WTC11 (cell line): ENCODE data around the gene PRKG2. TPM values are rescaled to one million over a fixed set of nuclear protein-coding genes. Genes with fewer than 3 reads are reported as not detected.

Experiments
- ATAC-seq: fragments of 200-7000 bp; cut with Tn5 transposase; 2 replicates; pipeline ENCODE4 v1.10.0; 2021; ENCODE audit warnings: mild to moderate bottlenecking, moderate library complexity
- CTCF ChIA-PET: fragments of 300-600 bp; sonication (Branson Sonifier 250); formaldehyde crosslinking; loops from one replicate; lab custom pipeline; 2021; ENCODE audit warnings: antibody characterized with exemption; lab: Charles Lee
- POLR2A ChIA-PET: fragments of 350-600 bp; sonication (Branson Sonifier 250); formaldehyde crosslinking; loops from one replicate; lab custom pipeline; 2021; ENCODE audit warnings: antibody characterized with exemption; lab: Charles Lee
- DNase-seq: peaks from one replicate; pipeline ENCODE4 v3.0.0; 2021; ENCODE audit warnings: low spot score
- H3K27ac Mint-ChIP-seq: 2 replicates; pipeline ENCODE4 v1.8.0; 2021; ENCODE audit warnings: mixed read lengths
- H3K27me3 Mint-ChIP-seq: 2 replicates; pipeline ENCODE4 v1.8.0; 2021; ENCODE audit warnings: low read depth, mild to moderate bottlenecking, moderate library complexity, mixed read lengths
- H3K36me3 Mint-ChIP-seq: 2 replicates; pipeline ENCODE4 v1.8.0; 2021; ENCODE audit warnings: mixed read lengths
- H3K4me1 Mint-ChIP-seq: 2 replicates; pipeline ENCODE4 v1.8.0; 2022; ENCODE audit warnings: mixed read lengths
- H3K4me3 Mint-ChIP-seq: 2 replicates; pipeline ENCODE4 v1.8.0; 2021; ENCODE audit warnings: mild to moderate bottlenecking, moderate library complexity, mixed read lengths
- H3K9me3 Mint-ChIP-seq: 2 replicates; pipeline ENCODE4 v1.8.0; 2021; ENCODE audit warnings: mixed read lengths
- CREB1 ChIP-seq: sonication (generic); formaldehyde crosslinking; IDR thresholded peaks from 2 replicates; pipeline ENCODE4 v1.8.0; 2023; ENCODE audit warnings: mild to moderate bottlenecking, missing genetic modification reagents
- ELF4 ChIP-seq: sonication (generic); formaldehyde crosslinking; IDR thresholded peaks from 2 replicates; pipeline ENCODE4 v1.8.1; 2022; ENCODE audit warnings: low read depth, mild to moderate bottlenecking, moderate library complexity, missing genetic modification reagents
- ETV6 ChIP-seq: sonication (generic); formaldehyde crosslinking; IDR thresholded peaks from 2 replicates; pipeline ENCODE4 v1.8.1; 2022; ENCODE audit warnings: mild to moderate bottlenecking, missing genetic modification reagents
- FOXK1 ChIP-seq: sonication (generic); formaldehyde crosslinking; IDR thresholded peaks from 2 replicates; pipeline ENCODE4 v1.8.0; 2022; ENCODE audit warnings: mild to moderate bottlenecking, moderate library complexity, missing genetic modification reagents
- IRF2 ChIP-seq: sonication (generic); formaldehyde crosslinking; IDR thresholded peaks from 2 replicates; pipeline ENCODE4 v1.8.0; 2022; ENCODE audit warnings: low read depth, missing genetic modification reagents, borderline replicate concordance
- MXD4 ChIP-seq: fragments of 250-450 bp; sonication (Bioruptor Pico); IDR thresholded peaks from 2 replicates; pipeline ENCODE4 v1.8.0; 2021; ENCODE audit warnings: mild to moderate bottlenecking, moderate library complexity, borderline replicate concordance
- NFATC4 ChIP-seq: fragments of 250-450 bp; sonication (Bioruptor Pico); IDR thresholded peaks from 2 replicates; pipeline ENCODE4 v1.9.0; 2021; ENCODE audit warnings: mild to moderate bottlenecking
- NR3C1 ChIP-seq: sonication (generic); formaldehyde crosslinking; conservative IDR thresholded peaks from 2 replicates; pipeline ENCODE4 v1.8.1; 2023; ENCODE audit warnings: low read depth, mild to moderate bottlenecking, missing genetic modification reagents
- PRRX2 ChIP-seq: fragments of 250-450 bp; sonication (Bioruptor Pico); IDR thresholded peaks from 2 replicates; pipeline ENCODE4 v1.8.0; 2021; ENCODE audit warnings: mild to moderate bottlenecking
- RELA ChIP-seq: sonication (generic); formaldehyde crosslinking; IDR thresholded peaks from 2 replicates; pipeline ENCODE4 v1.8.1; 2022; ENCODE audit warnings: missing genetic modification reagents, mild to moderate bottlenecking, borderline replicate concordance
- SMAD4 ChIP-seq: sonication (generic); formaldehyde crosslinking; IDR thresholded peaks from 2 replicates; pipeline ENCODE4 v1.8.0; 2022; ENCODE audit warnings: mild to moderate bottlenecking, missing genetic modification reagents
- ZNF121 ChIP-seq: sonication (generic); formaldehyde crosslinking; IDR thresholded peaks from 2 replicates; pipeline ENCODE4 v1.8.0; 2023; ENCODE audit warnings: missing genetic modification reagents
- ZNF317 ChIP-seq: sonication (generic); formaldehyde crosslinking; IDR thresholded peaks from 2 replicates; pipeline ENCODE4 v1.8.1; 2023; ENCODE audit warnings: low read depth, mild to moderate bottlenecking, moderate library complexity, missing genetic modification reagents, borderline replicate concordance
- total RNA-seq: library from RNA; stranded (reverse); gene quantifications from 3 replicates; pipeline ENCODE4 v1.2.3, GENCODE V29; 2021
- TF ChIP-seq, protein P1 (sequence below): fragments of 250-450 bp; sonication (Bioruptor Pico); IDR thresholded peaks from 2 replicates; pipeline ENCODE4 v2.1.2; 2022; ENCODE audit warnings: mild to moderate bottlenecking, moderate library complexity
- TF ChIP-seq, protein P2 (sequence below): fragments of 250-450 bp; sonication (Bioruptor Pico); IDR thresholded peaks from 2 replicates; pipeline ENCODE4 v1.9.0; 2021; ENCODE audit warnings: moderate library complexity, mild to moderate bottlenecking, inconsistent platforms, borderline replicate concordance
- TF ChIP-seq, protein P3 (sequence below): sonication (generic); formaldehyde crosslinking; IDR thresholded peaks from 2 replicates; pipeline ENCODE4 v1.8.1; 2022; ENCODE audit warnings: mild to moderate bottlenecking, missing genetic modification reagents, moderate library complexity, borderline replicate concordance
- TF ChIP-seq, protein P4 (sequence below): sonication (generic); formaldehyde crosslinking; IDR thresholded peaks from 2 replicates; pipeline ENCODE4 v1.8.0; 2022; ENCODE audit warnings: mild to moderate bottlenecking, missing genetic modification reagents
- TF ChIP-seq, protein P5 (sequence below): sonication (generic); formaldehyde crosslinking; IDR thresholded peaks from 2 replicates; pipeline ENCODE4 v1.8.1; 2022; ENCODE audit warnings: mild to moderate bottlenecking, moderate library complexity, missing genetic modification reagents
- TF ChIP-seq, protein P6 (sequence below): fragments of 250-450 bp; sonication (Bioruptor Pico); conservative IDR thresholded peaks from 2 replicates; pipeline ENCODE4 v1.9.0; 2021; ENCODE audit warnings: mild to moderate bottlenecking
- TF ChIP-seq, protein P7 (sequence below): sonication (generic); formaldehyde crosslinking; IDR thresholded peaks from 2 replicates; pipeline ENCODE4 v1.8.0; 2022; ENCODE audit warnings: mild to moderate bottlenecking, missing genetic modification reagents
- TF ChIP-seq, protein P8 (sequence below): fragments of 250-450 bp; sonication (Bioruptor Pico); IDR thresholded peaks from 2 replicates; pipeline ENCODE4 v1.9.0; 2021; ENCODE audit warnings: mild to moderate bottlenecking

PRKG2 gene
- total RNA-seq, 1 experiment from 2014 or later = 2.7 TPM

DNA sequence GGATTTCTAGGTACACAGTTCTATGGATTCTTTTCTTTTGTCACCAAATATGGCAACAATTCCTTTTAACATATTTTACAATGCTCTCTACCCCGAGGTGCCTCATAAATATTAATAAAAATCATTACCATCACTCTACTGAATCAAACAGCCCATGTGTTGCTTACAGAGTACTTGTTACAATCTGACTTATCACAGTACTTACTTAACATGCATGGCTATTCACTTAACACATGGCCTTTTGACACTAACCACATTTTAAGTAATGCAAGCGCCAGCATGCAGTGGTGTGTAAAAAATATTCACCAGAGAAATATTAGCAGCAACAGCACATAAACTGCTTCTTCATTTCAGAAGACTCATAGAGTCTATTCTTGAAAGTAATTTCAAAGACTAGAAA, 119.6 kb downstream of the PRKG2 start (continued):
- TF ChIP-seq, protein P1, sequence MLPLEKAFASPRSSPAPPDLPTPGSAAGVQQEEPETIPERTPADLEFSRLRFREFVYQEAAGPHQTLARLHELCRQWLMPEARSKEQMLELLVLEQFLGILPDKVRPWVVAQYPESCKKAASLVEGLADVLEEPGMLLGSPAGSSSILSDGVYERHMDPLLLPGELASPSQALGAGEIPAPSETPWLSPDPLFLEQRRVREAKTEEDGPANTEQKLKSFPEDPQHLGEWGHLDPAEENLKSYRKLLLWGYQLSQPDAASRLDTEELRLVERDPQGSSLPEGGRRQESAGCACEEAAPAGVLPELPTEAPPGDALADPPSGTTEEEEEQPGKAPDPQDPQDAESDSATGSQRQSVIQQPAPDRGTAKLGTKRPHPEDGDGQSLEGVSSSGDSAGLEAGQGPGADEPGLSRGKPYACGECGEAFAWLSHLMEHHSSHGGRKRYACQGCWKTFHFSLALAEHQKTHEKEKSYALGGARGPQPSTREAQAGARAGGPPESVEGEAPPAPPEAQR (CRISPR knock-in tag) = no peak
- TF ChIP-seq, protein P2, sequence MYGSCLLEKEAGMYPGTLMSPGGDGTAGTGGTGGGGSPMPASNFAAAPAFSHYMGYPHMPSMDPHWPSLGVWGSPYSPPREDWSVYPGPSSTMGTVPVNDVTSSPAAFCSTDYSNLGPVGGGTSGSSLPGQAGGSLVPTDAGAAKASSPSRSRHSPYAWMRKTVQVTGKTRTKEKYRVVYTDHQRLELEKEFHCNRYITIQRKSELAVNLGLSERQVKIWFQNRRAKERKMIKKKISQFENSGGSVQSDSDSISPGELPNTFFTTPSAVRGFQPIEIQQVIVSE (CRISPR knock-in tag) = no peak
- TF ChIP-seq RELA = no peak

DNA sequence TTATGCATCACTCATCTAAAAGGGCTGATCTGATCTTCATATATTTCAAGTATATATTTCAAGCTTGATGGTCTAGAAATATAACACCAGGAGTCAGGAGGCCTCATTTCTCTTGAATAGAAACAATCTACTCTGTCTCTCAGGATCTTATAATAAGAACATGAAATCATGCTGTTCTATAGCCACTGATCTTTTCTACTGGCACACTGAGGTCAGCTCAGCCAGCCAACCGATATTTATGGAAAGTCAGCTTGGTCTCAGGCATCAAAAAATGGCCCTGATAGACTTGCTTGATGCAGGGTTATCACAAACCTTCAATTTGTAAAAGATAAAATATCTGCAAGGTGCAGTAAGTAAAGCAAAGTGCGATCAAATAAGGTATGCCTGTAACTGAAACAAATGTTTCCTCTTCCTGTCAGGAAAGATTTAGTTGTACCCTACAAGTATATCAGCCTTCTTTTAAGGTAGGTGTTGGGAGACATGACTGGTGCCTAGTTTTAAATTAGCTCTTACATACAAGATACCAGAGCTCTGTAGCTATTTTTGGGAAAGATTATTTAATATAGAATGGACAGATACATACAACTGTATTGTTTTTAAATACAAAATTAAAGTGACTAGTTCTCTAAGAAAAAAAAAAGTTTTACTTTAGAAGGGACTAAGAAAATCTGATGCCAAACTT, 121.2 kb downstream of the PRKG2 start:
- Mint-ChIP-seq H3K4me1 (no peaks in the 10 kb centered on the region), H3K36me3 (no peaks in the 10 kb centered on the region), H3K27me3 (no peaks in the 10 kb centered on the region), H3K9me3 (no peaks in the 10 kb centered on the region), H3K4me3 (no peak overlapping the region), H3K27ac (no peak overlapping the region)
- ChIA-PET POLR2A (no interaction called here), CTCF (no interaction called here)
- ATAC-seq (no peak), DNase-seq (no peak)
- TF ChIP-seq PRRX2 (CRISPR knock-in tag) = no peak

DNA sequence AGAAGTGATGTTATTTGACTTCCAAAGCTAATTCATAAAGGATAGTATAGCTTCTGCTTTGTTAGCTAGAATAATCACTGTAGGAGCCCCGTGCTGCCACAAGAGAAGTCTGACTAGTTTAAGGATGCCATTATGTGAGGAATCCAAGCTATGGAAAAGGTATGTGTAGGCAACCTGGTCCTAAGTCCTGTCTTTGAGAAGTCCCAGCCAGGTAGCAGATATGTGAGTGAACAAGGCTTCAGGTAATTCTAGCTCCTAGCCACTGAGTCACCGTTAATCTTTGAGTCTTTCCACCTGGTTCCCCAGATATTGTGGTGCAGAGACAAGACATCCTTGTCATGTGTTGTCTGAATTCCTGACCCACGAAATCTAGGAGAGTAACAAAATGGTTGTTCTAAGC, 129.0 kb downstream of the PRKG2 start:
- H3K27me3 Mint-ChIP-seq = no peaks in the 10 kb centered on the region
- no peak overlapping the region for H3K27ac Mint-ChIP-seq
- no peak for TF ChIP-seq FOXK1 (CRISPR knock-in tag)
- TF ChIP-seq, protein P3, sequence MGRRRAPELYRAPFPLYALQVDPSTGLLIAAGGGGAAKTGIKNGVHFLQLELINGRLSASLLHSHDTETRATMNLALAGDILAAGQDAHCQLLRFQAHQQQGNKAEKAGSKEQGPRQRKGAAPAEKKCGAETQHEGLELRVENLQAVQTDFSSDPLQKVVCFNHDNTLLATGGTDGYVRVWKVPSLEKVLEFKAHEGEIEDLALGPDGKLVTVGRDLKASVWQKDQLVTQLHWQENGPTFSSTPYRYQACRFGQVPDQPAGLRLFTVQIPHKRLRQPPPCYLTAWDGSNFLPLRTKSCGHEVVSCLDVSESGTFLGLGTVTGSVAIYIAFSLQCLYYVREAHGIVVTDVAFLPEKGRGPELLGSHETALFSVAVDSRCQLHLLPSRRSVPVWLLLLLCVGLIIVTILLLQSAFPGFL (CRISPR knock-in tag) = no peak
- no peak for TF ChIP-seq IRF2 (CRISPR knock-in tag)
- TF ChIP-seq NFATC4 (CRISPR knock-in tag) = no peak
- TF ChIP-seq, protein P4, sequence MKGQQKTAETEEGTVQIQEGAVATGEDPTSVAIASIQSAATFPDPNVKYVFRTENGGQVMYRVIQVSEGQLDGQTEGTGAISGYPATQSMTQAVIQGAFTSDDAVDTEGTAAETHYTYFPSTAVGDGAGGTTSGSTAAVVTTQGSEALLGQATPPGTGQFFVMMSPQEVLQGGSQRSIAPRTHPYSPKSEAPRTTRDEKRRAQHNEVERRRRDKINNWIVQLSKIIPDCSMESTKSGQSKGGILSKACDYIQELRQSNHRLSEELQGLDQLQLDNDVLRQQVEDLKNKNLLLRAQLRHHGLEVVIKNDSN (CRISPR knock-in tag) = no peak
- TF ChIP-seq ETV6 = no peak
- ChIA-PET POLR2A (no interaction called here), CTCF (no interaction called here)
- DNase-seq = no peak
- peaks cover 19% of the 10 kb centered on the region for H3K9me3 Mint-ChIP-seq
- H3K36me3 Mint-ChIP-seq = peaks cover 13% of the 10 kb centered on the region
- H3K4me3 Mint-ChIP-seq = no peak overlapping the region
- H3K4me1 Mint-ChIP-seq = no peaks in the 10 kb centered on the region
- ATAC-seq = no peak

DNA sequence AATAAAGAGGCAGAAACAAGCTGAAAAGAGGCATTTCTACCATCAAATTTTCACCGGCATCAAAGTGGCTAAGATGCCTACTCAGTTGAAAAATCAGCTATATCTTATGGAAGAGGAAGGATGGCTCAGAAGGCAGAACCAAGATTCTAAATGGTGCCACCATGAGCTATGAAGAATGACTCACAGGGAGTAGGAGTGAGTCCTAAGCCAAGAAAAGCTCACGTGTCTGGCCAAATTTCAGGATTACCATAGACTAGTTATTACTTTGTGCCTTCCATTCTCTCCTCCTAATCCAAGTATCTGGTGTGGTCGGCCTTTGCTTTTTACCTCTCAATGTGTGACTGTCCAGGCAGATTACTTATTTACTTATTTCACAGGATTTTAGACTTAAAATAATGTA, 129.7 kb downstream of the PRKG2 start:
- DNase-seq (no peak), ATAC-seq (no peak)
- Mint-ChIP-seq H3K4me1 (no peaks in the 10 kb centered on the region), H3K4me3 (no peak overlapping the region), H3K27ac (no peak overlapping the region), H3K36me3 (peaks cover 20% of the 10 kb centered on the region), H3K27me3 (no peaks in the 10 kb centered on the region), H3K9me3 (peaks cover 25% of the 10 kb centered on the region)
- POLR2A ChIA-PET = no interaction called here
- TF ChIP-seq, protein P5, sequence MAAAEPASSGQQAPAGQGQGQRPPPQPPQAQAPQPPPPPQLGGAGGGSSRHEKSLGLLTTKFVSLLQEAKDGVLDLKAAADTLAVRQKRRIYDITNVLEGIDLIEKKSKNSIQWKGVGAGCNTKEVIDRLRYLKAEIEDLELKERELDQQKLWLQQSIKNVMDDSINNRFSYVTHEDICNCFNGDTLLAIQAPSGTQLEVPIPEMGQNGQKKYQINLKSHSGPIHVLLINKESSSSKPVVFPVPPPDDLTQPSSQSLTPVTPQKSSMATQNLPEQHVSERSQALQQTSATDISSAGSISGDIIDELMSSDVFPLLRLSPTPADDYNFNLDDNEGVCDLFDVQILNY (CRISPR knock-in tag) = no peak
- TF ChIP-seq, protein P6, sequence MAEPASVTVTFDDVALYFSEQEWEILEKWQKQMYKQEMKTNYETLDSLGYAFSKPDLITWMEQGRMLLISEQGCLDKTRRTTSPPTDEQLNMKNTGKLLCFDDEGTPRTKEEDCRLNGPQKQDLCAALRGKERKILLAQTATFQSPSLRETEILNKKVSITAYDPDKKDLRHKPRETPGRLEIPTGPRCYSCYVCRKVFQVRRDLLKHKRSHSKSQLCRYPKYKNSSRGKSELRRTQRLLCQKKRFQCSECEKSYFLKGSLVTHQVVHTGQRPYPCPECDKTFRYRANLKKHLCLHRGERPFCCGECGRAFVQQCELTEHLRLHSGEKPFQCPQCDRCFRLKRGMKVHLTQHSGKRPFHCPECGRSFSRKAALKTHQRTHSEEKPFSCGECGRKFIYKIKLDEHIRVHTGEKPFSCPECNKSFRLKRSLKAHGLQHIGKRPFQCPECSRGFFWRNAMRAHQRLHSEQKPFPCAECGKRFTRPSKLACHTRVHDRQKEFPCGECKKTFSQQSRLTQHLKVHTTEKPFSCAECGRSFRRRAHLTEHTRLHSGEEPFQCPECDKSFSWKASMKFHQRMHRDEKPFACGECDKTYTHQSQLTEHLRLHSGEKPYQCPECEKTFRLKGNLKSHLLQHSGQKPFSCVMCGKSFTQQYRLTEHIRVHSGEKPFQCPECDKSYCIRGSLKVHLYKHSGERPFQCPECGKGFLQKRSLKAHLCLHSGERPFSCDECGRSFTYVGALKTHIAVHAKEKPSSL = no peak
- TF ChIP-seq, protein P7, sequence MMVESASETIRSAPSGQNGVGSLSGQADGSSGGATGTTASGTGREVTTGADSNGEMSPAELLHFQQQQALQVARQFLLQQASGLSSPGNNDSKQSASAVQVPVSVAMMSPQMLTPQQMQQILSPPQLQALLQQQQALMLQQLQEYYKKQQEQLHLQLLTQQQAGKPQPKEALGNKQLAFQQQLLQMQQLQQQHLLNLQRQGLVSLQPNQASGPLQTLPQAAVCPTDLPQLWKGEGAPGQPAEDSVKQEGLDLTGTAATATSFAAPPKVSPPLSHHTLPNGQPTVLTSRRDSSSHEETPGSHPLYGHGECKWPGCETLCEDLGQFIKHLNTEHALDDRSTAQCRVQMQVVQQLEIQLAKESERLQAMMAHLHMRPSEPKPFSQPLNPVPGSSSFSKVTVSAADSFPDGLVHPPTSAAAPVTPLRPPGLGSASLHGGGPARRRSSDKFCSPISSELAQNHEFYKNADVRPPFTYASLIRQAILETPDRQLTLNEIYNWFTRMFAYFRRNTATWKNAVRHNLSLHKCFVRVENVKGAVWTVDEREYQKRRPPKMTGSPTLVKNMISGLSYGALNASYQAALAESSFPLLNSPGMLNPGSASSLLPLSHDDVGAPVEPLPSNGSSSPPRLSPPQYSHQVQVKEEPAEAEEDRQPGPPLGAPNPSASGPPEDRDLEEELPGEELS = no peak
- TF ChIP-seq ZNF121 (CRISPR knock-in tag) = no peak
- TF ChIP-seq CREB1 (CRISPR knock-in tag) = no peak
- TF ChIP-seq NR3C1 (CRISPR knock-in tag) = no peak
- TF ChIP-seq, protein P8, sequence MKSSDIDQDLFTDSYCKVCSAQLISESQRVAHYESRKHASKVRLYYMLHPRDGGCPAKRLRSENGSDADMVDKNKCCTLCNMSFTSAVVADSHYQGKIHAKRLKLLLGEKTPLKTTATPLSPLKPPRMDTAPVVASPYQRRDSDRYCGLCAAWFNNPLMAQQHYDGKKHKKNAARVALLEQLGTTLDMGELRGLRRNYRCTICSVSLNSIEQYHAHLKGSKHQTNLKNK (CRISPR knock-in tag) = no peak
- no peak for TF ChIP-seq ELF4 (CRISPR knock-in tag)
- no peak for TF ChIP-seq RELA
- no peak for TF ChIP-seq SMAD4 (CRISPR knock-in tag)
- TF ChIP-seq ZNF317 (CRISPR knock-in tag) = no peak
- TF ChIP-seq MXD4 = no peak
- CTCF ChIA-PET = no interaction called here
